Liver (tissue), 9 donors: Measurements from ENCODE around the gene MELTF. TPM values are rescaled to one million over a fixed set of nuclear protein-coding genes. Genes with fewer than 3 reads are reported as not detected.

ENCODE experiments used
- DNase-seq: peaks from one replicate; pipeline ENCODE4 v3.0.0-alpha.2; 2017; ENCODE audit warnings: low spot score
- H3K27ac ChIP-seq, 2 donors: one replicate each; pipeline ENCODE4 v1.7.0; 2013; ENCODE audit warnings: inconsistent platforms in 2 of 2, low read length in 2 of 2, control low read depth in 1 of 2, low read depth in 1 of 2, mild to moderate bottlenecking in 1 of 2
- H3K27me3 ChIP-seq, 4 donors: one replicate each; pipeline versions ENCODE4 v1.6.1 to v1.7.0; 2013; ENCODE audit warnings: low read length in 3 of 4, inconsistent platforms in 1 of 4, mild to moderate bottlenecking in 1 of 4, moderate library complexity in 1 of 4; ENCODE audit not compliant: control insufficient read depth in 4 of 4, insufficient read depth in 4 of 4
- H3K36me3 ChIP-seq, 4 donors: one replicate each; pipeline versions ENCODE4 v1.6.1 to v1.7.0; 2013; ENCODE audit warnings: low read length in 3 of 4, mild to moderate bottlenecking in 3 of 4, low read depth in 1 of 4, moderate library complexity in 1 of 4; ENCODE audit not compliant: control insufficient read depth in 4 of 4, insufficient read depth in 3 of 4
- H3K4me1 ChIP-seq, 4 donors: one replicate each; pipeline versions ENCODE4 v1.6.1 to v1.7.0; 2013; ENCODE audit warnings: low read length in 3 of 4, mild to moderate bottlenecking in 3 of 4, moderate library complexity in 1 of 4; ENCODE audit not compliant: control insufficient read depth in 4 of 4, insufficient read depth in 4 of 4
- H3K4me3 ChIP-seq, 3 donors: one replicate each; pipeline versions ENCODE4 v1.6.1 to v1.7.0; 2013; ENCODE audit warnings: low read length in 3 of 3, control low read depth in 1 of 3, low read depth in 1 of 3, mild to moderate bottlenecking in 1 of 3
- H3K9ac ChIP-seq, 2 donors: one replicate each; pipeline ENCODE4 v1.7.0; 2013; ENCODE audit warnings: low read length in 2 of 2, mild to moderate bottlenecking in 2 of 2, moderate library complexity in 2 of 2, control low read depth in 1 of 2, low read depth in 1 of 2
- H3K9me3 ChIP-seq, 4 donors: one replicate each; pipeline versions ENCODE4 v1.6.1 to v1.7.0; 2013; ENCODE audit warnings: low read length in 3 of 4; ENCODE audit not compliant: control insufficient read depth in 4 of 4
- EGR1 ChIP-seq, 2 donors: IDR thresholded peaks; 2 replicates each; pipeline ENCODE4 v1.6.1; 2016 to 2018; ENCODE audit warnings: antibody characterized with exemption in 2 of 2, low read depth in 2 of 2
- FOXA1 ChIP-seq: IDR thresholded peaks from 2 replicates; pipeline ENCODE4 v1.6.1; 2016; ENCODE audit warnings: antibody characterized with exemption
- FOXA2 ChIP-seq: IDR thresholded peaks from 2 replicates; pipeline ENCODE4 v1.6.1; 2016; ENCODE audit warnings: antibody characterized with exemption
- GABPA ChIP-seq, 2 donors: IDR thresholded peaks in 1 of 2; conservative IDR thresholded peaks in 1 of 2; 2 replicates each; pipeline ENCODE4 v1.6.1; 2016; ENCODE audit warnings: antibody characterized with exemption in 2 of 2, mild to moderate bottlenecking in 1 of 2, moderate library complexity in 1 of 2
- HNF4A ChIP-seq, 2 donors: conservative IDR thresholded peaks; 2 replicates each; pipeline ENCODE4 v1.6.1; 2016; ENCODE audit warnings: antibody characterized with exemption in 2 of 2, mild to moderate bottlenecking in 2 of 2
- HNF4G ChIP-seq: IDR thresholded peaks from 2 replicates; pipeline ENCODE4 v1.6.1; 2016; ENCODE audit warnings: antibody characterized with exemption
- JUND ChIP-seq, 2 donors: IDR thresholded peaks; 2 replicates each; pipeline ENCODE4 v1.6.1; 2016; ENCODE audit warnings: antibody characterized with exemption in 2 of 2
- NR2F2 ChIP-seq: IDR thresholded peaks from 2 replicates; pipeline ENCODE4 v1.6.1; 2016; ENCODE audit warnings: antibody characterized with exemption
- RAD21 ChIP-seq, 2 donors: IDR thresholded peaks; 2 replicates each; pipeline ENCODE4 v1.6.1; 2016; ENCODE audit warnings: antibody characterized with exemption in 2 of 2, mild to moderate bottlenecking in 2 of 2
- RXRA ChIP-seq, 2 donors: IDR thresholded peaks; 2 replicates each; pipeline ENCODE4 v1.6.1; 2017 to 2018; ENCODE audit warnings: antibody characterized with exemption in 2 of 2, mild to moderate bottlenecking in 1 of 2
- SP1 ChIP-seq: IDR thresholded peaks from 2 replicates; pipeline ENCODE4 v1.6.1; 2018; ENCODE audit warnings: antibody characterized with exemption, mild to moderate bottlenecking
- TAF1 ChIP-seq: conservative IDR thresholded peaks from 2 replicates; pipeline ENCODE4 v1.6.1; 2016; ENCODE audit warnings: antibody characterized with exemption, mild to moderate bottlenecking
- YY1 ChIP-seq: IDR thresholded peaks from 2 replicates; pipeline ENCODE4 v1.6.1; 2016; ENCODE audit warnings: antibody characterized with exemption, mild to moderate bottlenecking
- WGBS: extraction: QIAGEN DNeasy Blood & Tissue Kit; methylation state at CpG from one replicate; pipeline ENCODE4 v1.1.7; 2013; 5-methylcytosine and 5-hydroxymethylcytosine counted together
- polyA plus RNA-seq, 2 donors: library from polyadenylated mRNA; stranded (reverse) in 1 of 2; unstranded in 1 of 2; fragments of 200-250 nt in 1 of 2; fragments of >200 nt in 1 of 2; fragmentation: Nextera tagmentation in 1 of 2; extraction: Ambion mirVana in 1 of 2; gene quantifications; one replicate each; pipeline versions ENCODE4 v1.2.1 to v1.2.3, GENCODE V29; 2013 to 2015
- total RNA-seq, 2 donors: library from RNA; depleted of rRNA; stranded (reverse); fragments of >200 nt; gene quantifications; one replicate each; pipeline ENCODE4 v1.2.3, GENCODE V29; 2014
- TF ChIP-seq, protein P1 (sequence below): IDR thresholded peaks from 2 replicates; pipeline ENCODE4 v1.6.1; 2016; ENCODE audit warnings: antibody characterized with exemption
- TF ChIP-seq, protein P2 (sequence below): IDR thresholded peaks from 2 replicates; pipeline ENCODE4 v1.6.1; 2016; ENCODE audit warnings: antibody characterized with exemption
- TF ChIP-seq, protein P3 (sequence below): IDR thresholded peaks from 2 replicates; pipeline ENCODE4 v1.6.1; 2016; ENCODE audit warnings: antibody characterized with exemption, mild to moderate bottlenecking
- TF ChIP-seq, protein P4 (sequence below): IDR thresholded peaks from 2 replicates; pipeline ENCODE4 v1.6.1; 2016; ENCODE audit warnings: antibody characterized with exemption
- TF ChIP-seq, protein P5 (sequence below): fragments of 150-350 bp; IDR thresholded peaks from 2 replicates; pipeline ENCODE4 v1.5.1; 2017; ENCODE audit warnings: improper control_type of control experiment, low read depth, low read length; ENCODE audit not compliant: missing input control
- donor health status: healthy.
- donor health status: healthy.
- donor health status: healthy.
- donor health status: healthy.
- donor health status: healthy.

MELTF gene
- total and polyA plus RNA-seq, 4 donors = 0.14 to 1.2 (median 1.0) TPM

DNA sequence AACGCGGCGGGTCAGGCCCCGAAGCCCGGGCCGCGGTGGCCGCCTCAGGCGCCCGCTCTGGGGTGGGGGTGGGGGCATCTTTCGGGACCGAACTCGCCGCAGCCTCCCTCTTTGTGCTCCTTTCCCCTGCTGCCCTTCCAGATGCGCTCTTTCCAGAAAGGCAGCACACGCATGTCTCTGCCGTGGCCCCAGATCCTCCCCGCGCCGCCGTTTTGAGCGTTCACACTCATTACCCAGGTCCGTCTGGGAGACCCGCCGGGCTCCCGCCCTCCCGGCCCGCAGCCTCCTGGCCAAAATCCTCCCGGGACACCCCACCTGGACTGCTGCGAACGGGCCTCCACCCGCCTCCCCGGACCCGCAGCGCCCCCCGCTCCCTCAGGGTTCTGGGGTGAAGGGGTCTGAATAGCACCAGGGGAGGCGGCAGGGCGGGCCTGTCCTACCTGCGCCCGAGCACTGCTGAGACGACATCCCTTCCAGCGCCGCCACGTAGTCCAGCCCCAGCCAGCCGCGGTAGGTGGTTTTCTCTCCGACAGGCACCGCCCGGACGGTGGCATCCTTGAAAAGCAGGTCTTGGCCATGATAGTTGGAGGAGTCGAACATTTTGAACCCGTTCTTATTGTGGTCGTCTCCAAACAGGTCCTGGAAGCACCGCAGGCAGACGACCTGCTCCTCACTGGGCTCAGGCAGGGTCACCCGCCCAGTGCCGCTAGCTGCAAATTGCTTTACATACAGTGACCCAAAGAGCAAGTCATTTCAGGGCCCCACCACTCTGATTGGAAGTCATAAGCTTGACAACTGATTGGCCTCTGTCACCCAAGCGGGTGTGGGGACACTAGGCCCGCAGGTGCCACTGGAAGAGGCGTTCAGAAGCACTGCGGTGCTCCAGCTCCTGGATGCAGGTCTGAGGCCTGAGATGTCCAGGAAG lies 25.9 kb downstream of the MELTF start:
- Histone ChIP-seq H3K27me3 (no peaks in the 10 kb centered on the region), H3K9ac (peak overlapping the region in 1 of 2 donors; percentile 66), H3K4me3 (peak overlapping the region; percentile 9 to 86 (median 41)), H3K36me3 (no peaks in the 10 kb centered on the region), H3K9me3 (no peaks in the 10 kb centered on the region), H3K4me1 (peaks cover 0 to 4% (median 4%) of the 10 kb centered on the region in 4 donors), H3K27ac (no peak overlapping the region)
- DNase-seq = peak; percentile 49
- TF ChIP-seq, protein P1, sequence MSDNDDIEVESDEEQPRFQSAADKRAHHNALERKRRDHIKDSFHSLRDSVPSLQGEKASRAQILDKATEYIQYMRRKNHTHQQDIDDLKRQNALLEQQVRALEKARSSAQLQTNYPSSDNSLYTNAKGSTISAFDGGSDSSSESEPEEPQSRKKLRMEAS = no peak
- TF ChIP-seq GABPA (IDR thresholded peaks at IDR 0.05 in 1 of 2, conservative IDR thresholded peaks at IDR 0.05 in 1 of 2) (no peak), TAF1 (no peak), JUND (IDR thresholded peaks at IDR 0.05) (no peak), YY1 (no peak), HNF4G (no peak), RAD21 (IDR thresholded peaks at IDR 0.05) (no peak), FOXA1 (no peak), RXRA (IDR thresholded peaks at IDR 0.05) (no peak), FOXA2 (no peak), HNF4A (conservative IDR thresholded peaks at IDR 0.05) (no peak), EGR1 (IDR thresholded peaks at IDR 0.05; ENCODE audit: low read depth in 2 of 2) (no peak), NR2F2 (no peak), SP1 (no peak)
- TF ChIP-seq, protein P2, sequence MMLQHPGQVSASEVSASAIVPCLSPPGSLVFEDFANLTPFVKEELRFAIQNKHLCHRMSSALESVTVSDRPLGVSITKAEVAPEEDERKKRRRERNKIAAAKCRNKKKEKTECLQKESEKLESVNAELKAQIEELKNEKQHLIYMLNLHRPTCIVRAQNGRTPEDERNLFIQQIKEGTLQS = no peak
- TF ChIP-seq, protein P3, sequence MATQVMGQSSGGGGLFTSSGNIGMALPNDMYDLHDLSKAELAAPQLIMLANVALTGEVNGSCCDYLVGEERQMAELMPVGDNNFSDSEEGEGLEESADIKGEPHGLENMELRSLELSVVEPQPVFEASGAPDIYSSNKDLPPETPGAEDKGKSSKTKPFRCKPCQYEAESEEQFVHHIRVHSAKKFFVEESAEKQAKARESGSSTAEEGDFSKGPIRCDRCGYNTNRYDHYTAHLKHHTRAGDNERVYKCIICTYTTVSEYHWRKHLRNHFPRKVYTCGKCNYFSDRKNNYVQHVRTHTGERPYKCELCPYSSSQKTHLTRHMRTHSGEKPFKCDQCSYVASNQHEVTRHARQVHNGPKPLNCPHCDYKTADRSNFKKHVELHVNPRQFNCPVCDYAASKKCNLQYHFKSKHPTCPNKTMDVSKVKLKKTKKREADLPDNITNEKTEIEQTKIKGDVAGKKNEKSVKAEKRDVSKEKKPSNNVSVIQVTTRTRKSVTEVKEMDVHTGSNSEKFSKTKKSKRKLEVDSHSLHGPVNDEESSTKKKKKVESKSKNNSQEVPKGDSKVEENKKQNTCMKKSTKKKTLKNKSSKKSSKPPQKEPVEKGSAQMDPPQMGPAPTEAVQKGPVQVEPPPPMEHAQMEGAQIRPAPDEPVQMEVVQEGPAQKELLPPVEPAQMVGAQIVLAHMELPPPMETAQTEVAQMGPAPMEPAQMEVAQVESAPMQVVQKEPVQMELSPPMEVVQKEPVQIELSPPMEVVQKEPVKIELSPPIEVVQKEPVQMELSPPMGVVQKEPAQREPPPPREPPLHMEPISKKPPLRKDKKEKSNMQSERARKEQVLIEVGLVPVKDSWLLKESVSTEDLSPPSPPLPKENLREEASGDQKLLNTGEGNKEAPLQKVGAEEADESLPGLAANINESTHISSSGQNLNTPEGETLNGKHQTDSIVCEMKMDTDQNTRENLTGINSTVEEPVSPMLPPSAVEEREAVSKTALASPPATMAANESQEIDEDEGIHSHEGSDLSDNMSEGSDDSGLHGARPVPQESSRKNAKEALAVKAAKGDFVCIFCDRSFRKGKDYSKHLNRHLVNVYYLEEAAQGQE = no peak
- TF ChIP-seq, protein P4, sequence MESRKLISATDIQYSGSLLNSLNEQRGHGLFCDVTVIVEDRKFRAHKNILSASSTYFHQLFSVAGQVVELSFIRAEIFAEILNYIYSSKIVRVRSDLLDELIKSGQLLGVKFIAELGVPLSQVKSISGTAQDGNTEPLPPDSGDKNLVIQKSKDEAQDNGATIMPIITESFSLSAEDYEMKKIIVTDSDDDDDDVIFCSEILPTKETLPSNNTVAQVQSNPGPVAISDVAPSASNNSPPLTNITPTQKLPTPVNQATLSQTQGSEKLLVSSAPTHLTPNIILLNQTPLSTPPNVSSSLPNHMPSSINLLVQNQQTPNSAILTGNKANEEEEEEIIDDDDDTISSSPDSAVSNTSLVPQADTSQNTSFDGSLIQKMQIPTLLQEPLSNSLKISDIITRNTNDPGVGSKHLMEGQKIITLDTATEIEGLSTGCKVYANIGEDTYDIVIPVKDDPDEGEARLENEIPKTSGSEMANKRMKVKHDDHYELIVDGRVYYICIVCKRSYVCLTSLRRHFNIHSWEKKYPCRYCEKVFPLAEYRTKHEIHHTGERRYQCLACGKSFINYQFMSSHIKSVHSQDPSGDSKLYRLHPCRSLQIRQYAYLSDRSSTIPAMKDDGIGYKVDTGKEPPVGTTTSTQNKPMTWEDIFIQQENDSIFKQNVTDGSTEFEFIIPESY = no peak
- TF ChIP-seq, protein P5, sequence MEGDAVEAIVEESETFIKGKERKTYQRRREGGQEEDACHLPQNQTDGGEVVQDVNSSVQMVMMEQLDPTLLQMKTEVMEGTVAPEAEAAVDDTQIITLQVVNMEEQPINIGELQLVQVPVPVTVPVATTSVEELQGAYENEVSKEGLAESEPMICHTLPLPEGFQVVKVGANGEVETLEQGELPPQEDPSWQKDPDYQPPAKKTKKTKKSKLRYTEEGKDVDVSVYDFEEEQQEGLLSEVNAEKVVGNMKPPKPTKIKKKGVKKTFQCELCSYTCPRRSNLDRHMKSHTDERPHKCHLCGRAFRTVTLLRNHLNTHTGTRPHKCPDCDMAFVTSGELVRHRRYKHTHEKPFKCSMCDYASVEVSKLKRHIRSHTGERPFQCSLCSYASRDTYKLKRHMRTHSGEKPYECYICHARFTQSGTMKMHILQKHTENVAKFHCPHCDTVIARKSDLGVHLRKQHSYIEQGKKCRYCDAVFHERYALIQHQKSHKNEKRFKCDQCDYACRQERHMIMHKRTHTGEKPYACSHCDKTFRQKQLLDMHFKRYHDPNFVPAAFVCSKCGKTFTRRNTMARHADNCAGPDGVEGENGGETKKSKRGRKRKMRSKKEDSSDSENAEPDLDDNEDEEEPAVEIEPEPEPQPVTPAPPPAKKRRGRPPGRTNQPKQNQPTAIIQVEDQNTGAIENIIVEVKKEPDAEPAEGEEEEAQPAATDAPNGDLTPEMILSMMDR = no peak
- WGBS = 31% methylated on average over 61 of the region's 61 CpGs
